GM19193 (cell line): ENCODE measurements around the gene ADARB2.

Experiments
- POLR2A ChIP-seq: IDR thresholded peaks from 4 replicates; pipeline ENCODE4 v1.6.1; 2011; ENCODE audit not compliant: insufficient read depth, insufficient read length; ENCODE audit errors: extremely low read depth

Gene ADARB2

GRCh38 chr10:1673568-1674345 lies 63.6 kb downstream of the ADARB2 start:
- no peak for TF ChIP-seq POLR2A

GRCh38 chr10:1672001-1672781 lies 65.1 kb downstream of the ADARB2 start:
- no peak for TF ChIP-seq POLR2A

GRCh38 chr10:1671366-1672000 lies 65.8 kb downstream of the ADARB2 start:
- TF ChIP-seq POLR2A: no peak

- no peak for TF ChIP-seq POLR2A
Observed at GRCh38 chr10:1670541-1671365, 66.6 kb downstream of the ADARB2 start.

GRCh38 chr10:1669433-1669832 lies 67.9 kb downstream of the ADARB2 start:
- TF ChIP-seq POLR2A: no peak

- TF ChIP-seq POLR2A: no peak
Observed at GRCh38 chr10:1668399-1668798, 68.9 kb downstream of the ADARB2 start.

- no peak for TF ChIP-seq POLR2A
Observed at GRCh38 chr10:1667392-1667791, 69.9 kb downstream of the ADARB2 start.

- TF ChIP-seq POLR2A: no peak
Observed at GRCh38 chr10:1666147-1666546, 71.2 kb downstream of the ADARB2 start.

- no peak for TF ChIP-seq POLR2A
Observed at GRCh38 chr10:1665681-1666080, 71.6 kb downstream of the ADARB2 start.

- TF ChIP-seq POLR2A: no peak
Observed at GRCh38 chr10:1665021-1665661, 72.2 kb downstream of the ADARB2 start.

GRCh38 chr10:1664333-1664964 lies 72.9 kb downstream of the ADARB2 start:
- TF ChIP-seq POLR2A: no peak

- TF ChIP-seq POLR2A: no peak
Observed at GRCh38 chr10:1663226-1663625, 74.1 kb downstream of the ADARB2 start.

GRCh38 chr10:1662438-1663025 lies 74.8 kb downstream of the ADARB2 start:
- no peak for TF ChIP-seq POLR2A
